ACHN (cell line): ENCODE results near the gene SLC4A1.
A peak's percentile ranks its signal among the peaks of the same experiment; 100 is the strongest.

Source experiments
- DNase-seq: peaks from one replicate; pipeline ENCODE4 v3.0.0-alpha.2; 2015
- in situ Hi-C: cut with HindIII; loops from 2 replicates; pipeline ENCODE4 v1.10.0; 2017; ENCODE audit warnings: low sequenced_read_pairs, low pct_ligation_motif_present, low pct_unique_long_range_greater_than_20kb

The SLC4A1 gene

DNA sequence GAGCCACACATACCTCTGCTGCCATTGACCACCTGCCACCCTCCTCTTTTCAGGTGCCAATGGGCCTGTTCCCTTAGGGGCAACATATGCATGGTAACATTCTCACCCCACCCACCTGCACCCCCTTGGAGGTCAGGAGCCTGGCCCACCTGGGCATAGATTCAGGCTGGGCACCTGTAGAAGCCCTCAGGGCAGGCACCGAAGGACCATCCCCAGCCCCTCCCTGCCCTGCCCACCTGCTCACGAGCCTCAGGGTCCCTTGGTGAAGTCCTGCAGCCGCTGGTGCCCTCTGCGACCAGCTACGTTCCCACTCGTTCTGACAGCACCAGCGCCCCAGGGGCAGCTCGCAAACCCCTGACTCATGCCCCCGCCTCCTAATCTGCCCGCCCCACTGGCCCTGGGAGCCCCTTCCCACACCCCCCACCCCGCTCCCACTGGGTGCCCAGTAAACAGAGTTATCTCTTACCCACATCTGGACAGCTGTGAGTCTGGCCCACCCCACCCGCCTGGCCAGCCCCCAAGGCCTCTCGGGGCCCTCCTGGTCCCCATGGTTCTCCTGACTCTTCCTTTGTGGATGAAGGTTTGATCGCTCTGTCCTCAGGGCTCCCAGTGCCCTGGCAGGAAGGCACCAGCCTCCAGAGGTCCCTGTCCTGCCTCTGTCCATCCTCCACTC is at the start of gene SLC4A1:
Gene SLC4A1 (minus strand): TSS at position 318 of the 673 bp plus-strand sequence. CDS start 5,269 bp downstream, outside the sequence.
- in situ Hi-C loops: no loop called here
- no peak for DNase-seq

GRCh38 chr17:44317545-44317944 is 49.6 kb upstream of the SLC4A1 start:
- in situ Hi-C loops: no loop called here
- DNase-seq: no peak

DNA sequence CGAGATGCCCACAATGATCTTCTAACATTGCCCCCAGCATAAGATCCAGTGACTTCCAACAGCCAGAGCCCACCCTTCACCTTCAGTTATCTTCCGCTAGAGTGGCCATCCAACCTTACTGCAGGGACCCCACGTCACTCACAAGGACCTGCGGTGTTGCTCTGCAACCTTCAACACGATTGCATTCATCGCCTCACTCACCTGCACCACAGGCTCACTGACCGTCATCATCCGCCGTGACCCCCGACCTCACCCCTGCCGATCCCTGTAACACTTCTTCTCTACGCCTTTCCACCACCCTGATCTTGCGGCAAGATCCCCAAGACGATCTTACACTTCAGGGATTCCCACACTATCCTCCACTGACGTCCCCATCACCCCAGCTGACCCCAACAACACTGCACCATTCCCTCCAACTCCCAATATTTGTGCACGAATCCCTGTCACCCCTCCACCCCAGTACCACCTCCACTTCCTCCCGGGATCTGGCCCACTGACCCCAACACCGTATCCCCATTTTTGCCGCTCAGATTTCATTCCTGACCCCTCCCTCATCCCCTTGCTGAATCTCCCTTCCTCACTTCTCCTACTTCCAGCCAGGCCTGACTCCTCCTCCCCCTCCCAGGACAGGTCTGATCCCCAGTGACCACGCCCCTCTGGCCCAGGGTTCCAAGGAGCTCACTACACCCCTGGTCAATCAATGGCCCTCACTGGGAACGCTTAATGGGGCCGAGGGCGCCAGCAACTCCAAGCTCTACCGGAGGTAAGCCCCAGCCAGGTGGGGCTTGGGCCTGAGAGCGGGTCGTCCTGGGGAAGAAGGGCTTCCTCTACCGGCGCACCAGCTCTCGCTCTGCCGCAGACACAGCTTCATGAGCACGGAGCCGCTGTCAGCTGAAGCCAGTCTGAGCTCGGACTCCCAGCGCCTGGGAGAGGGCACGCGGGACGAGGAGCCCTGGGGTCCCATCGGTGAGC is 48.1 kb upstream of the SLC4A1 start:
- DNase-seq: no peak
- in situ Hi-C loops: no loop called here

GRCh38 chr17:44314869-44315661 is 47.1 kb upstream of the SLC4A1 start:
- peak; percentile 65 for DNase-seq
- in situ Hi-C loops: no loop called here

DNA sequence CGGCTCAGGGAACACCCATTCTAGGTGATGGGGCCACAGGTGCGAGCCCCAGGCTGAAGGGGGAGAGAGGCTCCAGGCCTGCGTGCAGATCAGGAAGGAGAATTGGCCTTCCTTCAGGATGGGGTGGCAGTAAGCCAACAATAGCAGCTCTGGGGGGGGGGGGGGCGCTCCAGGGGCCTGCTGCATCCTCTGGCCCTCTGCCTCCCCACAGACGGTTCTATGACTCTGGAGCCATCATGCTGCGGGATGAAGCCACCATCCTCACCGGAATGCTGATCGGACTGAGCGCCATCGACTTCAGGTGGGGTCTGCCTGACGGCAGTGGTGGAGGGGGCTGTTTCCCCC is 46.6 kb upstream of the SLC4A1 start:
- in situ Hi-C loops: no loop called here
- DNase-seq: no peak

- no peak for DNase-seq
- in situ Hi-C loops: no loop called here
Observed at GRCh38 chr17:44314031-44314430, 46.1 kb upstream of the SLC4A1 start.

DNA sequence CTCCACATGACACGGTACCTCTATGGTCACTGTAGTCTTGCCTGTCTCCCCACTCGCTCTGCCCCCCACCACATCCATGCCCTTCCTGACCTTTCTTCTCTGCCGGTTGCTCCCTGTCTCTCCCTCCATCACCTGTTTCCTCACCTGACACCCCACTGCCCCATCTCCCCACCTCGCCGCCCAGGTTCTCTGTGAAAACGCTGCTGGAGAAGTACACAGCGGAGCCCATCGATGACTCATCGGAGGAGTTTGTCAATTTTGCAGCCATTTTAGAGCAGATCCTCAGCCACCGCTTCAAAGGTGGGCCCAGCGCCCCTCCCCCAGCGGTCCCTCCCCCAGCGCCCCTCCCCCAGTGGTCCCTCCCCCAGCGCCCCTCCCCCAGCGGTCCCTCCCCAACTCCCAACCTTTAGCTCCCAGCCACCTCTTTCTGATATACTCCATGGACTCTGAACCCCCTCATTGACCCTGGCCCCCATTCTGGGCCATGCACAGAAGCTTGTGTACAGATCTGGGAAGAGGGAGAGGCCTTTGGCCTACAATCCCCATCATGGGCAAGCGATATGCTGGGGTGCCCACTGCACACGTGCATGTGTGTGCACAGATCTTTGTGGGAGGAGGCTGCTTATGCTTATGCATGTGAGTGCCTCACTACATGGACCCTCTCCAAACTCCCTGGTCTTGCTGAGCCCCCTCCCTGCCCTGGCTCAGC is 44.6 kb upstream of the SLC4A1 start:
- no peak for DNase-seq
- in situ Hi-C loops: no loop called here

DNA sequence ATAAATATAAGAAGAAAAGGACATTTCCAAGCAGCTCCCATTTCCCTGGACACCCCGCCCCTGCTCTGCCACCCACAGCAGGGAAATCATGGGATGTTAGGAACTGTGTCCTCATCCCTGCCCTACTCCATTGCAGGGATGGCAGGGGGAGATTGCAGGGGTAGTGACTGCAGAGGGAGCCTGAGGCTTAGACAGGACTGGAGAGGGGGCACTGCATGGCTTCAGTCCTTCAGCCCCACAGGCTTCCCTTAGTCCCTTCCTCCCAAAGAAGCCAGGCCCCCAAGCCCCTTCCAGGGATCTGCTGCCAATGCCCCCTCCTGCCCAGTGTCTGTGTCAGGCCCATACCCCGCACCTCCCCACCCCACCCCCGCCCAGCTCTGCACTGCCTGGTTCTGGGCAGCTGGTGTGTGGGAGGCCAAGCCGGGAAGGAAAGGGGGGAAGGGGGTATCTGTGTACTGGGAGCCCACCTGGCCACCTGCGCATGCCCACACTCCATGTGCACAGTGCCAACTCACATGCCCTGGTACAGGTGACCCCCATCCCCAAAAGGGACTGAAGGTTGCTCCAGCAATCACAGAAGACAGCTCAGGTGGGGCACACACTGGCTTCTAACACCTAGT is 43.7 kb upstream of the SLC4A1 start:
- DNase-seq: no peak
- in situ Hi-C loops: no loop called here

DNA sequence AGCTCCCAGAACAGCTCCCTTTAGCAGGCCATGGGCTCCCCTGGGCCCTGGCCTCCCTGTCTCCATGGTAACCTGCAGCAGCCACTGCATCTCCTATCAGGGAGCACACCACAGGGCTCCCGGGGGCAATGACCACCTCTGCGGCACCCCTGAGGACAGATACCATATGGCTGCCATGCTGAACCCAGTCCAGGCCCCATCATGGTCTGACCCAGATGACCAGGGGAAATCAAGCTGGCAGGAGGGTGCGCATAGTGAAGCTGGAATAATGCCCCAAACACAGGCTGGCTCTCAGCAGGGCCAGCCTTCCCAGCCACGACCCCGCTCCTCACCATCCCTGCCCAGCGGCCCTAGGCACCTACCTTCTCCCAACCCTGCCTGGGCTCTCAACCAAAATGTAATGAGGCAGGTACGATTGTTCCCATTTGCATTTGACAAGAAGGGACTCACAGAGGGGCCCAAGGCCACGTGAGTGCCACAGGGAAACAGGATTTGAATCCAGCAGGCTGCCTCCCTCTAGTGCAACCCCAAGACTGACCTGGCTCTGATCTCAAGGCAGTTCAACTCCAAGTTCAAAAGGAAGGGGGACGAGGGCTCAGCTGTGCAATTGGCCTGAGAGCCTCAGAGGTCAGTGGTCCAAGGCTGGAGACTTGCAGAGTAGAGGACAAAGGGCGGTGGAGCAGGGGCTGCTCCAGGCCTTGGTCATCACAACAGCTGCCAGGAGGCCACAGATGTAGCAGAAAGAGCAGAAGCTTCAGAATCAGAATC is 42.9 kb upstream of the SLC4A1 start:
- no peak for DNase-seq
- in situ Hi-C loops: no loop called here

DNA sequence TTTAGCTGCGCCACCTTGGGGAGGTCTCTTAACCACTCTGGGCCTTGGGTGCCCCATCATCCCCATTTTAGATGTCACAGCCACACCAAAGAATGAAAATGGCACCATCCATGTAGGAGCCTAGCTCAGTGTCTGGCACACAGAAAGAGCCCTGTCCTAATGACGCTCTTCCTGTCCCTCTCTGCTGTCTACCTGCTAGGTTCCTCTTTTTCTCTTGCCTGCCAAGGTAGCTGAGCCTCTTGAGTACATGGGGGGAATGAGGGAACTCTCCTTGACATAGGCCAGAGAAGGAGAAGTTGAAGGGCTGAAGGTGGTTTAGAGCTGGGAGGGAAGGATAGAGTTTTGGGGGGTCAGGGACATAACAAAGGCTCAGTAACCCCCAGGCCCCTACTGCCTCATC is 42.3 kb upstream of the SLC4A1 start:
- no peak for DNase-seq
- in situ Hi-C loops: no loop called here

GRCh38 chr17:44309472-44309871 is 41.5 kb upstream of the SLC4A1 start:
- DNase-seq: no peak
- in situ Hi-C loops: no loop called here

GRCh38 chr17:44308865-44309264 is 40.9 kb upstream of the SLC4A1 start:
- in situ Hi-C loops: no loop called here
- no peak for DNase-seq

- in situ Hi-C loops: no loop called here
- peak; percentile 93 for DNase-seq
Observed at GRCh38 chr17:44308320-44308818, 40.4 kb upstream of the SLC4A1 start, which contains the start of gene RUNDC3A. Gene RUNDC3A, plus strand, starts transcription at chr17:44308601. Its CDS starts 232 bp downstream, at chr17:44308833.

- in situ Hi-C loops: no loop called here
- DNase-seq: peak; percentile 82
Observed at GRCh38 chr17:44307387-44308186, 39.7 kb upstream of the SLC4A1 start.

- in situ Hi-C loops: no loop called here
Observed at GRCh38 chr17:44304651-44305050, 36.7 kb upstream of the SLC4A1 start.

DNA sequence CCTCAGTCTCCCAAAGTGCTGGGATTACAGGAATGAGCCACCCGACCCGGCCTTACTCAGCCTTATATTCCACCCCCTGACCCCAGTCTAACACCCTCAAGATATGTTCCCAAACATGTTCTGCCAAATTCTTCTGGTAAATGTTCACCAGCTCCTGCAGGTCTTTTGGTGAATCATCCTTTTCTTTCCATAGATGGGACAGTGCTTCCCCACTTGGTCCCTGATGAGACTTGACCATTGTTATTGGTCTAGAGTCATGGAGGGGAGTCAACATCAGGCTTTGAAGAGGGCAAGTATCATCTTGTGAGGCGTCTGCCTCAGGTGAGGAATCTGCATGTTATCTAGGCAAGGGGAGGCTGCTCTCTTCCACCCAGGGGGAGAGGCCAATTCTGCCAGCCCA is 30.0 kb upstream of the SLC4A1 start:
- DNase-seq: no peak
- in situ Hi-C loops: no loop called here

More at GRCh38 chr17:44304651-44305050, 36.7 kb upstream of the SLC4A1 start:
- no peak for DNase-seq
